Calu3 (cell line): ENCODE results near the gene SEL1L3. TPM values are rescaled to one million over a fixed set of nuclear protein-coding genes. Genes with fewer than 3 reads are reported as not detected.
"Not testable (repeated sequence)": the region's sequence is repeated elsewhere in the genome, so short reads cannot be mapped to it uniquely, and the experiment has no call there.

Experiments
- Bru-seq: library from RNA; stranded (reverse); fragments of 400-500 nt; gene quantifications from one replicate; lab custom pipeline; 2021; lab: Mats Ljungman, UMichigan
- BruChase-seq, 2 experiments: library from RNA; stranded (reverse); fragments of 400-500 nt; gene quantifications; one replicate each; lab custom pipeline; 2021; lab: Mats Ljungman, UMichigan
- BruUV-seq: library from RNA; stranded (reverse); fragments of 400-500 nt; replicated peaks from 2 replicates; lab custom pipeline; 2021; lab: Mats Ljungman, UMichigan
- CTCF ChIA-PET: fragments of 300-600 bp; sonication (Branson Sonifier 250); formaldehyde crosslinking; loops from one replicate; lab custom pipeline; 2022; ENCODE audit warnings: antibody characterized with exemption; lab: Charles Lee
- DNase-seq: peaks from one replicate; pipeline ENCODE4 v3.0.0; 2022
- H3K27ac Mint-ChIP-seq: one replicate; pipeline ENCODE4 v1.8.0; 2022; ENCODE audit warnings: mixed read lengths; ENCODE audit not compliant: unreplicated experiment
- H3K27me3 Mint-ChIP-seq: one replicate; pipeline ENCODE4 v1.8.0; 2022; ENCODE audit warnings: mixed read lengths; ENCODE audit not compliant: unreplicated experiment
- H3K36me3 Mint-ChIP-seq: one replicate; pipeline ENCODE4 v1.8.0; 2022; ENCODE audit warnings: mild to moderate bottlenecking, moderate library complexity, mixed read lengths; ENCODE audit not compliant: insufficient read depth, unreplicated experiment
- H3K4me1 Mint-ChIP-seq: one replicate; pipeline ENCODE4 v1.8.0; 2022; ENCODE audit warnings: mild to moderate bottlenecking, low read depth, mixed read lengths; ENCODE audit not compliant: unreplicated experiment
- H3K4me3 Mint-ChIP-seq: one replicate; pipeline ENCODE4 v1.8.0; 2022; ENCODE audit warnings: mild to moderate bottlenecking, low read depth, moderate library complexity, mixed read lengths; ENCODE audit not compliant: unreplicated experiment
- H3K9me3 Mint-ChIP-seq: one replicate; pipeline ENCODE4 v1.8.0; 2022; ENCODE audit warnings: low read depth, mixed read lengths; ENCODE audit not compliant: unreplicated experiment
- intact Hi-C: fragments of 100-400 bp; cut with micrococcal nuclease; formaldehyde crosslinking; loops from one replicate; pipeline ENCODE4 v1.10.0; 2022; ENCODE audit not compliant: unreplicated experiment
- long read RNA-seq: library from polyadenylated mRNA; stranded (forward); transcript quantifications from one replicate; pipeline ENCODE4 v2.0.0, GENCODE V29; 2022
- total RNA-seq: library from RNA; stranded (reverse); gene quantifications from 2 replicates; pipeline ENCODE4 v1.2.3, GENCODE V29; 2022
- TF ChIP-seq, protein P1 (sequence below): fragments of 200-600 bp; IDR thresholded peaks from one replicate; pipeline ENCODE4 v1.8.0; 2022; ENCODE audit warnings: antibody characterized with exemption; ENCODE audit not compliant: unreplicated experiment

The SEL1L3 gene
- total RNA-seq (116 and 120 TPM in 2 replicates), Bru-seq, nascent RNA (percentile 92 among the genes with signal in this experiment), BruChase-seq, experiment 1, labeled RNA remaining after a 6-hour chase (percentile 86 among the genes with signal in this experiment), BruChase-seq, experiment 2, labeled RNA remaining after a 2-hour chase (percentile 85 among the genes with signal in this experiment)
- long read RNA-seq, full-length matches to known transcripts: 81 of 125 reads
- long read RNA-seq, partial matches to known transcripts: 17 of 125 reads
- long read RNA-seq, other reads (novel, unspliced or antisense): 27 of 125 reads

DNA sequence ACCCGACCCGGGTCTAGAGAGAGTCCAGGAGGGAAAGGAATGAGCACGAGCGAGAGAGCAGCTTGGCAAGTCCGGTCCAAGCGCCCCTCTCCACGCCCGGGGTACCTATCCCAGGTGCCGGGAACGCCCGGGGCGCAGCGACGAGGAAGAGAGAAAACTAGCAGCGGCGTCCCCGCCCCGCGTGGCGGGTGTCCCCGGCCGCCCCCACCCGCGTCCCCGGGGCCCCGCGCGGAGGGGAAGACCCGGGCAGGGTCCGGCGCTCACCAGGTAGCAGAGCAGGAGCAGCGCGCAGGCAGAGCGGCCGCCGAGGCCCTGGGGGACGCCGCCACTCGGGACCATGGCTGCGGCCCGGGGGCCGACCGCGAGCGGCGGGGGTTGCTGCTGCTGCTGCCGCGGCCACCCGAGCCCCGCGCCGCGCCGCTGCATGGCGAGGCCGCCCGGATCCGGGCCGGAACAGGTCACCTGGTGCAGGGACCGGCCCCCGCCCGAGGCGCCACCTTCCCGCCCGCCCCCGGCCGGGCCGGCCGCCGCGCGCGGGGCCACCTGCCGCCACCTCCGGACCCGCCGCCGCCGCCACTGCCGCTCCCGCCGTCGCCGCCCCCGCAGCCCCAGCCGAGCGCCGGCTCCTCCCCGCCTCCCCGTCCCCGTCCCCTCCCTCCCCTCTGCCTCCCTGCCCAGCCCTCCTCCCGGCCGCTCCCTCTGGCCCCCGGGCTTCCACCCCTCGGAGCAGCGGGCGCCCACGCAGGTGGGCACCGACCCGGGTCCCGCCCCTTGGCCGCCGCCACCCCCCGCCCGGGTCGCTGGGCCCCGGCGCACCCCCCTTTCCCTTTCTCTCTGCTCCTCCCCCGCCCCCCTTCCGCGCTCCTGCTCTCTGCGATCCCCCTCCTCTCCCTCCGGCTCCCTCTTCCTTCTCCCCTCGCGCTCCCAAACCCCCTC is at the start of gene SEL1L3:
TSS of gene SEL1L3 (minus strand) at position 578 of the 936 bp plus-strand sequence. CDS start at position 426, 152 bp downstream.
- Mint-ChIP-seq H3K36me3 (peaks cover 33% of the 10 kb centered on the region), H3K9me3 (no peaks in the 10 kb centered on the region), H3K4me3 (peak within 1 kb of the TSS; percentile 97), H3K4me1 (peaks cover 57% of the 10 kb centered on the region), H3K27me3 (no peaks in the 10 kb centered on the region), H3K27ac (peak within 1 kb of the TSS; percentile 92)
- BruUV-seq: no TSS peak
- DNase-seq: peak; percentile 75
- intact Hi-C loops: no loop called here
- TF ChIP-seq, protein P1, sequence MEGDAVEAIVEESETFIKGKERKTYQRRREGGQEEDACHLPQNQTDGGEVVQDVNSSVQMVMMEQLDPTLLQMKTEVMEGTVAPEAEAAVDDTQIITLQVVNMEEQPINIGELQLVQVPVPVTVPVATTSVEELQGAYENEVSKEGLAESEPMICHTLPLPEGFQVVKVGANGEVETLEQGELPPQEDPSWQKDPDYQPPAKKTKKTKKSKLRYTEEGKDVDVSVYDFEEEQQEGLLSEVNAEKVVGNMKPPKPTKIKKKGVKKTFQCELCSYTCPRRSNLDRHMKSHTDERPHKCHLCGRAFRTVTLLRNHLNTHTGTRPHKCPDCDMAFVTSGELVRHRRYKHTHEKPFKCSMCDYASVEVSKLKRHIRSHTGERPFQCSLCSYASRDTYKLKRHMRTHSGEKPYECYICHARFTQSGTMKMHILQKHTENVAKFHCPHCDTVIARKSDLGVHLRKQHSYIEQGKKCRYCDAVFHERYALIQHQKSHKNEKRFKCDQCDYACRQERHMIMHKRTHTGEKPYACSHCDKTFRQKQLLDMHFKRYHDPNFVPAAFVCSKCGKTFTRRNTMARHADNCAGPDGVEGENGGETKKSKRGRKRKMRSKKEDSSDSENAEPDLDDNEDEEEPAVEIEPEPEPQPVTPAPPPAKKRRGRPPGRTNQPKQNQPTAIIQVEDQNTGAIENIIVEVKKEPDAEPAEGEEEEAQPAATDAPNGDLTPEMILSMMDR: no peak
- CTCF ChIA-PET: interaction anchor here (1.0 kb wide), 1 partner anchor 8 kb away, joined by 4 read pairs; no protein-coding TSS in a partner anchor

GRCh38 chr4:25911356-25911755 is 48.6 kb upstream of the SEL1L3 start:
- Mint-ChIP-seq H3K4me3 (no peak overlapping the region), H3K9me3 (peaks cover 4% of the 10 kb centered on the region), H3K4me1 (peaks cover 29% of the 10 kb centered on the region), H3K27ac (no peak overlapping the region), H3K27me3 (no peaks in the 10 kb centered on the region), H3K36me3 (peaks cover 19% of the 10 kb centered on the region)
- no peak for DNase-seq
- intact Hi-C loops: no loop called here
- CTCF ChIA-PET: no interaction called here
- BruUV-seq: no TSS peak
- TF ChIP-seq, protein P1: no peak

DNA sequence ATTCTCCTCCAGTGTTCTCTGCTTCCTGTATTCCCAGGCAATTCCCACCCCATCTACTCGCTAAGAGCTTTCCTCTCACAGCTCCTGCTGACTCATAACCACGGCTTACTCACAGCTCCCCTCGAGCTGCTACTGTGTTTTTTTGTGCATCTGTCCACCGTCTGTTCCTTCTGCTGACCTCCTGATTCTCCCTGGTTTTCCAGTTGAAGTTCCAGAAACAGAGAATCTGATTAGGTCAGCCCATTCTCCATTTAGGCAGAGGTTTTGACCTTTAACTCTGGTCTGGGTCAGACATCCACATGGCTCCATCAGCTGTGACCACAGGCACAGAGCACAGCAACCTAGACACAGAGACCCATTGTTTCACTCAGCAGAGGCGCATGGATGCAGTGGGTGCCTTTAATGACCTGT is 45.7 kb upstream of the SEL1L3 start:
- Mint-ChIP-seq H3K27me3 (no peaks in the 10 kb centered on the region), H3K36me3 (peaks cover 2% of the 10 kb centered on the region), H3K27ac (peak overlapping the region; percentile 30), H3K4me1 (peaks cover 20% of the 10 kb centered on the region), H3K9me3 (peaks cover 4% of the 10 kb centered on the region), H3K4me3 (no peak overlapping the region)
- DNase-seq: peak; percentile 33
- CTCF ChIA-PET: interaction anchor here (0.6 to 1.3 kb wide), 2 partner anchors 11 to 54 kb away, joined by 3 read pairs; no protein-coding TSS in a partner anchor
- no TSS peak for BruUV-seq
- intact Hi-C loops: no loop called here
- TF ChIP-seq, protein P1: no peak

DNA sequence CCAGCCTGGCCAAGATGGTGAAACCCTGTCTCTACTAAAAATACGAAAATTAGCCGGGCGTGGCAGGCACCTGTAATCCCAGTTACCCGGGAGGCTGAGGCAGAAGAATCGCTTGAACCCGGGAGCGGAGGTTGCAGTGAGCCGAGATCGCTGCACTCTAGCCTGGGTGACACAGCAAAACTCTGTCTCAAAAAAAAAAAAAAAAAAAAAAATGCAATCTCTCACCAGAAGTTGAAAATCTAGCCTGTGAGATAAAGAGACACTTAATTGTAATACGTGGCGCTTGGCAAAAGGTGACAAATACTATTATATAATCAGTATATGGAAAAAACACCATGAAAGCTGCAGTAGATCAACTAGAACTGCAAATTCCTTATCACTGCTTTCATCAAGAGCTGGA is 43.3 kb upstream of the SEL1L3 start:
- H3K36me3 Mint-ChIP-seq, H3K9me3 Mint-ChIP-seq, BruUV-seq, H3K27me3 Mint-ChIP-seq, H3K27ac Mint-ChIP-seq, DNase-seq, intact Hi-C loops, H3K4me3 Mint-ChIP-seq: not testable (repeated sequence)
- peaks cover 12% of the 10 kb centered on the region for H3K4me1 Mint-ChIP-seq
- CTCF ChIA-PET: interaction anchor here (0.5 kb wide), 1 partner anchor 83 kb away, joined by 3 read pairs; no protein-coding TSS in a partner anchor
